GM19193 (cell line): ENCODE measurements around the gene SLC22A31.

Source experiments
- POLR2A ChIP-seq: IDR thresholded peaks from 4 replicates; pipeline ENCODE4 v1.6.1; 2011; ENCODE audit not compliant: insufficient read depth, insufficient read length; ENCODE audit errors: extremely low read depth

The SLC22A31 gene

DNA sequence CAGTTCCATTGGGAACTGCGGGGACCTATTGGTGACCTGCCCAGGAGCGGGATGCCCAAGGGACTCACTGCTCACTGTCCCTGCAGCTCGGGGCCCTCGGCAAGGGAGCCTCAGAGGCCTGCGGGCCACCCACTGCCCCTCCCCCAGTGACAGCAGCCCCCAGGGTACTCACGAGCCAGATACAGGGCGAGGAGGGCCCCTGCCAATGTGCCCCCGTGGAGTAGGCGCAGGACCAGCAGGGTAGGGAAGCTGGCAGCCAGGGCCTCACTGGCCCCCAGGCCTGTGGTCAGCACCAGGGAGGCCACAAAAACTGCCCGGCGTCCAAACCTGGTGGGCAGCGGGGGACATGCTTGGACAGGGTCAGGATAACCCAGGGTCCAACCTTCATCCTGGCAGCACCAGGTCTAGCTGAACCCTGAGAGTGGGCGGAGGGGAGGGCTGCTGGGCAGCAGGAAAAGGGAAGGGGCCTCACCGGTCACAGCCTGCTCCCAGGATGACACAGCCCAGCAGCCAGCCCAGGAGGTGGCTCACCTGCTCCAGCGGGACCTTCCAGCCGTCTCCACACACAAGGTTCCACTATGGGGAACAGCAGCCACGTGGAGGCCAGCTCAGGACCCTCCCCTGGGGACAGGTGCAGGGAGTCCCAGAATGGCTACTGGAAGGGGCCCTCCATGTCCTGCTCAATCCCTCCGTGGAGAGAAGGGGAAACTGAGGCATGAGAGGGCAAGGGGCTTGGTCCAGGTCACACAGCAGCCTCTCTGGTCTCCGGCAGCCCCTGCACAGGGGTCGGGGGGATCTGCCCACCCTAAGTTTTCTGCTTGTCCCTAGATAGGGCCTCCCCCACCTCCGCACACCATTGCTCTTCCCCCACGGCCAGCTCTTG, 855 bp downstream of the SLC22A31 start:
- TF ChIP-seq POLR2A, result no peak

DNA sequence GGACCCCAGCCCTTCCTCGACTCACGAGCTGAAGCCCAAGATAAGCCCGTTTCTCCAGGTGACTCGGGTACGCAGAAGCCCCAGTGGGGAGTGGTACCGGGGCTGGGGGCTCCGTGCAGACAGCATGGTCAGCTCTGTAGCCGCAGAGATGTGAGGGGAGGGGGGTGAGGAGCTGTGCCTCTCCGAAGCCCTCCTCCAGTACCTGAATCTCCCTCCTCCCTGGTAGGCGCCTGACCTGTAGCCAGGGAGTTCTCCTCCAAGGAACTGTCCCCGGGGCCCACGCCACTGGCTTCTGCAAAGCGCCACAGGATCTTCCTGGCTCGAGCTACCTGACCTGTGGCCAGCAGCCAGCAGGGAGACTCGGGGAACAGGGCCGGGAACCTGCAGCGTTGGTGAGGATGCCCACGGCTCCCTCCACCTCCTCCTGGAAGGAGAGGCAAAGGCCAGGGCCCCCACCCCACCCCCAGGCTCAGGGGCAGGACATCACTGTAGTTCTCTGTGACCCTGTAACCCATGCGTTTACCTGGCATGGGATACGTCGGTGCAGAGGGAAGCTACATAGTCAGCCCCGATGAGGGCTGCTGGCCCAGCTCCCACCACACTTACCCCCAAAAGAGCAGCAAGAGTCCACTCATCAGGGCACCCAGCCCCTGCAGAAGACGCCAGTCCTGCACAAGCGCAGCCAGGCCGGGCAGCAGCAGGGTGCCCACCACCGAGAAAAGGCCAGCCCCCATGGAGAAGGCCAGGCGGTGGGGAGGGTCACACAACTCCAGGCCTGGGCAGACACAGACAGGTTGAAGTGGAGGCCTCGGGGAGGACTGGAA, 1.7 kb downstream of the SLC22A31 start:
- no peak for TF ChIP-seq POLR2A

DNA sequence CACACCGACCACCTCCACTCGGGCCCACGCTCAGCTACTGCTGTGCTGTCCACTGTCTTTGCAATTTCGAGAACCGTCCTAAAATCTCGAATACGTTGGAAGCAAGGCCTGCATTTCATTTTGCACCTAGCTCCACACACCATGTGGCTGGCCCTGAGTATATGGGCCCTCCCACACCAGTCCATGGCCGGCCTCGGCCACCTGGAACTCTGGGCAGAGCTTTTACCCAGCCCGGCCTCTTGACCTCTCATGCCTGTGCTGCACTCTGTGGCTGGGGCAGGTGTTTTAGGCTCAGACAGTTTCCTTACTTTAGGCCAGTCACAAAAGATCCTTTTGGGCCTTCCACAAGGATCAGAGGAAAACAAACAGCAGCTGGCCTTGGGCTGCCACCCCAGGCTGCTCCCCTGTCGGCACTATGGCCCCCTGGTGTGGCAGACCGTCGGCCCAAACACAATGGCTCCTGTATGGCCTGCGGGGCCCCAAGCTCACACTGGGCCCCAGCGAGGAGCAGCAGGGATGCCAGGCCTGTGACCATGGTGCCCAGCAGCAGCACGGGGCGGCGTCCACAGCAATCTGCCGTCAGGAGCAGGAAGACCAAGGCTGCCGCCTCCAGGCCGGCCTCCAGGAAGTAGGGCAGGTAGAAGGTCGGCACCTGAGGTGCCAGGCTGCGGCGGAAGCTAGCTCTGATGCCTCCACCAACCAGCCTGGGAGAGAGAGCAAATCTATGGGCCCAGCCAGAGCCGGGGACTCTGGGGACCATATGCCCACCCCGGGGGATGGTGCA, 2.5 kb downstream of the SLC22A31 start:
- TF ChIP-seq POLR2A, result no peak

DNA sequence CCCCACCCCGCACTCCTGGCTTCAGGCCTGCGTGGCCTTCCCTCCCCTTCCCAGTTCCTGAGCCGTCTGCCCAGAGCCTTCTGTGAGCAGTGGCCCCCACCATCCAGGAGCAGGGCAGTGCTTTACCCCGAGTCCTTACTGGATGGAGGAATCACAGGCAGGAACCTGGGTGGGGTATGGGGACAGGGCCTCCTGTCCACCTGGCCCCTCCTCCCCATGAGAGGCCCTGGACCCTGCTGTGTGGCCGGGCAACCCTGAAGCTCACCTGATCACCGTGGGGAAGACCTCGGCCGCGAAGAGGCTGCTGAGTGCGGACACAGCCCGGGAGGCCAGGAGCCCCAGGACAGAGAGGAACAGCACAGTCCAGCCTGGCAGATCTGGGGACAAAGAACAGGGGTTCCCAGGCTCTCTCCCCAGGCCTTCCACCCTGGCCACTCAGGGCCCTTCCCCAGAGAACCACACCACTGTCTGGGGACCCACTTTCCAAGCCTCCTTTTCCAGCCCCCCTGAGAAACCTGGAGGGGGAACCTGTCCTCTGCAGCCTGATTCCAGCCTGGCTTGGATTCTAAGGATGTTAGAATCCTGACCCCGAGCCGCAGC, 3.2 kb downstream of the SLC22A31 start:
- TF ChIP-seq POLR2A, result no peak

DNA sequence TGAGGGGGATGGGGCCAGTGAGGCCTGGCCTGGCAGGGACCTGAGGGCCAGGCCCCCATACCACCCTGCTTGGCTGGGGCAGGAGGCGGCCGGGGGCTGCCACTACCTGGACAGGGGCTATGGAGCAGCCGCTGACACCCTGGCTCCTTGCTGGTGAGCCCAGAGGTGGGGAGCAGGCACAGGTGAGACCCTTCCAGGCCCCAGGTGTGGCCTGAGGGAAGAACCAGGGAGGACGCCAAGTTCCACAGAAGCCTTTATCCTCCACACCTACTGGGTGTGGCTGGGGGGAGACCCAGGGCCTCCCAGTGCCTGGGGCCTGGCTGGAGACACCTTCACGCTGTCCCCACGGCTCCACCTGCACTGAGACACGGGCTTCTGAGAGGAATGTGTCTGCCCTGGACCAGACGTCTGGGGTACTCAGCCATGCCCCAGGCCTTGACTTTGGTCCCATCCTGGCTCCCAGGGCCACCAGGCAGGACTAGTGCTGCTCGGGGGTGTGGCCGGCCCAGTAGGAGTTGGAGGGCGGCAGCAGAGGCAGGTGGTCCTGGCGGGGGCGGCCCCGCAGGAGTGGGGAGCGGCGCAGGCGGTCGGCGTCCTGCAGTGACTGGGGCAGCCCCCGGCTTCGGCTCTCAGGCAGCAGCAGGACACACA, 4.7 kb downstream of the SLC22A31 start:
- TF ChIP-seq POLR2A, result no peak

DNA sequence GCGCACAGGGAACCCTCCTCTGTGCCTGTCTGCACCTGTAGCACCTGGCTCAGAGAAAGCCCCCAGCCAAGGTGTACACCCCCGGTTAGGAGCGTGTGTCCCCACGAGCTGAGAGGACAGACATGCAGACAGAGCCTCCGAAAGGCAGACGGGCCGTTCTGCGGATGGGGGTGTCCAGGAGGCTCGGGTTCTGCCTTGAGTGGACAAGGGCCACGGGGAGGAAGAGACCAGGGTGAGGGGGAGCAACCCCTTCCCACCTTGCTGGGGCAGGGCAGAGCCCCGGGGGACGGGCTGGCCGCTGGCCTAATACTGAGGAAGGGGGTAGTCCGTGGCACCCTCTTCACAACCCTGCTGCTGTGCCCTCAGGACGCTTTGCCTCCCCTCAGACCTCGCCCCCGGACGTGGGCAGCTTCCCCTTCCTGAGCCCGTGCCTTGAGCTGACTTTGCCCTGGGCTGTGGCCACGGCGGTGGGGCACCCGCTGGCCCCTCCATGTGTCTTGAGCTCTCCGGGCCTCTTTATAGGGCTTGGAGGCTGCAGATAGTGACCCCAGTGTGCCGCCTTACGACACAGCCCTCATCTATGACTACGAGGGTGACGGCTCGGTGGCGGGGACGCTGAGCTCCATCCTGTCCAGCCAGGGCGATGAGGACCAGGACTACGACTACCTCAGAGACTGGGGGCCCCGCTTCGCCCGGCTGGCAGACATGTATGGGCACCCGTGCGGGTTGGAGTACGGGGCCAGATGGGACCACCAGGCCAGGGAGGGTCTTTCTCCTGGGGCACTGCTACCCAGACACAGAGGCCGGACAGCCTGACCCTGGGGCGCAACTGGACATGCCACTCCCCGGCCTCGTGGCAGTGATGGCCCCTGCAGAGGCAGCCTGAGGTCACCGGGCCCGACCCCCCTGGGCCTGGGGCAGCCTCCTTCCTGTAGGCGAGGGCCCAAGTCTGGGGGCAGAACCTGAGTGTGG, 5.7 kb downstream of the SLC22A31 start:
- TF ChIP-seq POLR2A, result no peak

DNA sequence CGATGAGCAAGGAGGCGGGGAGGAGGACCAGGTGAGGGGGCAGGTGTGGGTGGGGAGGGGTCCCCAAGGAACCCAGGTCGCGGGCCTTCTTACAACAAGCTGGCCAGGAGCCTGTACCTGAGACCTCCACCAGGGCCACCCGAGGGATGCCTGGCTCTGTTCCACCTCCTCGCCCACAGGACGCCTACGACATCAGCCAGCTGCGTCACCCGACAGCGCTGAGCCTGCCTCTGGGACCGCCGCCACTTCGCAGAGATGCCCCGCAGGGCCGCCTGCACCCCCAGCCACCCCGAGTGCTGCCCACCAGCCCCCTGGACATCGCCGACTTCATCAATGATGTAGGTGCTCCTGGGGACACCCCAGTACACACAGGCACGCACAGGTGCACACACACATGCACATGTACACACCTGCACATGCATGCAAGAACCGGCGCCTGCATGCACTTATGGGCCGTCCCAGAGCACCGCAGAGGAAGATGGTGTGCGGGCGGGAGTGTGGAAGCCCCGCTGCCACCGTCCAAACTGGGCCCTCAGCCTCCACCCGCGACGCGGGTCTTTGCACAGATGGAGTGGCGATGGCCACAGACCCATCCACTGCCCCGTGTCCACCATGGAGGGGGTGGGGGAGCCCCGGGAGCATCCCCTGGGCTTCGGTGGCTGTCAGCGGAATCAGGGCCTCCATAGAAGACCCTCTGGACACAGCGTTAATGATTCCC, 6.6 kb downstream of the SLC22A31 start:
- TF ChIP-seq POLR2A, result no peak

DNA sequence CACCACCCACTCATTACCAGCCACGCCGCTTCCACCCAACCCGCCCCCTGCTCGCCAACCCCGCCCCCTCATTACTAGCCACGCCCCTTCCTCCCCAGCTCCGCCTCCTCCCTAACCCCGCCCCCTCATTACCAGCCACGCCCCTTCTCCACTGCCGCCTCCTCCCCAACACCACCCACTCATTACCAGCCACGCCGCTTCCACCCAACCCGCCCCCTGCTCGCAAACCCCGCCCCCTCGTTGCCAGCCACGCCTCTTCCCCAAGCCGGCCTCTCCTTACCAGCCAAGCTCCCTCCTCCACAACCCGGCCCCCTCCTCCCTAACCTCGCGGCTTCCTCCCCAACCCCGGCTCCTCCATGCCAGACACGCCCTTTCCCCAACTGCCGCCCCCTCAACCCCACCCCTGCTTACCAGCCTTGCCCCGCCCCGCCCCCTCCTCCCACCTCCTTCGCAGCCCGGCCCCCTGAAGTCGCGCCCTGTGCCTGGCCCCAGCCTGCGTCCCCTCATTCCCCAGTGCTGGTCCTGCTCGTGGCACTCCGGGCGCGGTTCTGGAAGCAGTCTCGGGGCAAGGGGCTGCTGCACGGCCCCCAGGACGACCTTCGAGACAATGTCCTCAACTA, 7.3 kb downstream of the SLC22A31 start:
- no peak for TF ChIP-seq POLR2A

DNA sequence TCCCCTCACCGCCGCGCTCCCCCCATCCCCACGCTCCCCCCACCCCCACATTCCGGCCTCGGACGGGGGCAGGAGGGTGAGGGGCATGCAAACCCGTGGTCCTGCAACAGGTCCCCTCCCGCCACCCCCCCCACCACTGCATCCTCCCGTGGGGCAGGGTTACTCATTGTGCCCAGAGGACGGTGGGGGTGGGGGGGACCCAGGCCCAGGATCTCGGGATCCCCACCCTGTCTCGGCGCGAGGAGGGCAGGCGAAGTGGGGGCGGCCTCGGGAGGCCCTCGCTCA, 8.5 kb downstream of the SLC22A31 start:
- TF ChIP-seq POLR2A, result no peak

DNA sequence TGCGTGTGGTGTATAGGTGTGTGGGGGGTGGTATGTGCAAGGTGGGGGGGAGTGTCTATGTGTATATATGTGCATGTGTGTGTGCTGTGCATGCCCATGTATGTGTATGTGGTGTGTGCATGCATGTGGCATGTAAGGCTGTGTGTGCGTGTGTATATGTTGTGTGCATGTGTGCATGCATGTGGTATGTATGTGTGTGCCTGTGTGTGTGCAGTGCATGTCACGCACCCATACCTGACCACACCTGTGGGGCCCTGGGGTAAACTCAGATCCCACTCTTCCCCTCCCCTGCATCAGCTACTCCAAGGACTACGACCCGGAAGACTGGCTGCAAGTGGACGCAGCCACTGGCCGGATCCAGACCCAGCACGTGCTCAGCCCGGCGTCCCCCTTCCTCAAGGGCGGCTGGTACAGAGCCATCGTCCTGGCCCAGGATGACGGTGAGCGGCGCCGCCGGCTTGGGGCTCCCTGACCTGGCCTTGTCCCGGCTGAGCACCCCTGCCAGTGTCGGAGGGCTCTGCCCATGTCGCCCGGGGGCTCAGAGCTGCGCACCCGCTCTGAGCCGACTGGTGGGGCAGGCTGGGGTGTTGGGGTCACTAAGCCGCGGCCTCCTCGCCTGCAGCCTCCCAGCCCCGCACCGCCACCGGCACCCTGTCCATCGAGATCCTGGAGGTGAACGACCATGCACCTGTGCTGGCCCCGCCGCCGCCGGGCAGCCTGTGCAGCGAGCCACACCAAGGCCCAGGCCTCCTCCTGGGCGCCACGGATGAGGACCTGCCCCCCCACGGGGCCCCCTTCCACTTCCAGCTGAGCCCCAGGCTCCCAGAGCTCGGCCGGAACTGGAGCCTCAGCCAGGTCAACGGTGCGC, 9.1 kb downstream of the SLC22A31 start:
- TF ChIP-seq POLR2A, result no peak

DNA sequence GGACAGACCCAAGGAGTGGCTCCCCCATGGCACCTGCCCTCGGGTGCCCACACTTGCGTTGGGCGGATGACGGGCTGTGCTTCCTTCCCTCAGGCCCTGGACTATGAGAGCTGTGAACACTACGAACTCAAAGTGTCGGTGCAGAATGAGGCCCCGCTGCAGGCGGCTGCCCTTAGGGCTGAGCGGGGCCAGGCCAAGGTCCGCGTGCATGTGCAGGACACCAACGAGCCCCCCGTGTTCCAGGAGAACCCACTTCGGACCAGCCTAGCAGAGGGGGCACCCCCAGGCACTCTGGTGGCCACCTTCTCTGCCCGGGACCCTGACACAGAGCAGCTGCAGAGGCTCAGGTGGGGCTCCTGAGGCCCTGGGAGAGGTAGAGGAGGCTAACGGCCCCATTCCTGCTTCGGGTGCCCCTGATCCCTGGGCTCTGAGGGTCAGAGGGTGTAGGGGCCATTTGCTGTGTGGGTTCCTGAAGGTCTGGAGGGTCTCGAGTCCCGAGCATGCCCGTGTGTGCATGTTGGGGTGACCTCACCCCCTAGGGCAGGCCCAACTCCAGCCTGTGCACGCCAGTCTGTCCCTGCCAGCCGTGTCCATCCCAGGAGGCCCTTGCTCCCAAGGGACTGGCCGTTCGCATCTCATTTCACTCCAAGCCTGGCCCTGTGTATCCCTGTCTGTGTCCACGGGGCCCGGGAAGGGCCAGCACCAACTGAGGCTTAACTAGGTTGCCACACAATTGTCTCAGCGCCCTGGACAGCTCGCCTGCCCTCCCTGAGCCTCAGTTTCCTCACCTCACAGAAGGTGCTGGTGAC, 10.0 kb downstream of the SLC22A31 start:
- TF ChIP-seq POLR2A, result no peak
